HL-60/S4 treated with phorbol 12-myristate 13-acetate at 8.2 ng/mL for 4 days and 3 days (cell line): ENCODE data around the gene LCN9.
"Not testable (repeated sequence)": the region's sequence is repeated elsewhere in the genome, so short reads cannot be mapped to it uniquely, and the experiment has no call there.

Experiments used
- in situ Hi-C: fragments of 300-500 bp; cut with MboI; formaldehyde crosslinking; loops from 2 replicates; pipeline ENCODE4 v1.15.0; 2022; ENCODE audit warnings: low sequenced_read_pairs

The LCN9 gene, protein sequence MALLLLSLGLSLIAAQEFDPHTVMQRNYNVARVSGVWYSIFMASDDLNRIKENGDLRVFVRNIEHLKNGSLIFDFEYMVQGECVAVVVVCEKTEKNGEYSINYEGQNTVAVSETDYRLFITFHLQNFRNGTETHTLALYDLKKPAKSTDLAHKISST

DNA sequence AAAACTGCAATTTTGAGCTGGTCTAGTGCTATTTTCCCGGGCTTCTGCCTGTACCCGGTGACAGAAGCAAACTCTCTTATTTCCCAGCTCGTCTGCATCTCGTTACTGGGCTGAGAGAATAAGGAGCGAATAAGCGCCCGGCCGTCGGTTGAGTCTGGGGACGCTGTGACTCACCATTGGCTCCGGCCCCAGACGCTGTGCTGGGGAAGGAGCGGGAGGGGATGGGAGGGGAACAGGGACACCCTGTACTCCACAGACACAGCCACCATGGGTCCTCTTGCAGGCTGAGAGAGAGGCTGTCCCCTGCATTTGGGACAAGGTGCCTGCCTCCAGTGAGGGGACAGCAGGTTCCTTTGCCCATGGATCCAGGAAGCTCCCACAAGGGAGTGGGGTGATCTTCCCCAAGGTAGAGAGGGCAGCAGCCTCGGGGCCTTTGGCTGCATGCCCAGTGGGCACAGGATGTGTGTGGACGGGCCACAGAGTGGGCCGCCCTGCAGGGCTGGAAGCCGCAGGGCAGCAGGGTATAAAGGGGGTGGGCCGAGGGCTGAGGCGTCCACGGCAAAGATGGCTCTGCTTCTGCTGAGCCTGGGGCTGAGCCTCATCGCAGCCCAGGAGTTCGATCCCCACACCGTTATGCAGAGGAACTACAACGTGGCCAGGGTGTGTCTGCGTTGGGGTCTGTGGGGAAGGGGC, at the start of gene LCN9:
Gene LCN9 (plus strand): TSS at position 552 of the 693 bp plus-strand sequence. CDS start 13 bp downstream, at position 565.
- in situ Hi-C loops, result no loop called here

DNA sequence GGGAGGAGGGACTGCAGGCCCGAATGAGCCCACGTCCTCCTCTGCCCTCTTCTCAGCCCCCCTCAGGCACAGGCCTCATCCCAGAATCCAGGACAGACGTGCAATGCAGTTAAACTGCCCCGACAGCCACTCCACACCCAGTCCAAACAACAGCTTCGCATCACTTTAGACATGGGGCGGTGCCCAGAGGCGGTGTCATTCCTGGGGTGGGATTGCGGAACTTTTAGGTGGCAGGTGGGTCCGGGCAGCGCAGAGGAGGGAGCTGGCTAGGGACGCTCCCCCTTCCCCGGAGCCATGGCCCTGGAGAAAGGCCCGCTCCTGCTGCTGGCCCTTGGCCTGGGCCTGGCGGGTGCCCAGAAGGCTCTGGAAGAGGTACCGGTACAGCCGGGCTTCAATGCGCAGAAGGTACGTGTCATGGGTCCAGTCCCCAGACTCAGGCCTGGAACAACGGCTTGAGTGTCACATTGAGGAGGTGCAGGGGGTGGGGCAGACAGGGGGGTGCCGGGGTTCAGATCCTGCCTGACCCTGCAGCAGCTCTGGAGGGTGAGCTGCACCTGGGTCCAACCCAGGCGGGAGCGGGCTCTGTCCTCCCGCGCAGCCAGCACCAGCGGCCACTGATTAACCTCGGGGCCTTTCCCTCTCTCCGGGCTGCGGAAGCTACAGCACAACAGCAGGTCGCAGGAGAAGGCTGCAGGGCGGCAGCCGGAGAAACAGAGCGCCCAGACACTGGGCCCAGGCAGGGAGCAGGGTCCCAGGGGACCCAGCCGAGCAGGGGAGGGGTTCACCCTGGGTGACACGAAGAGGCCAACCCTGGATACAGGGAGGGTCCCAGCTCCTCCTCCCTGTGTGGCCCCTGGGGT, 48.9 kb upstream of the LCN9 start:
- in situ Hi-C loops, result no loop called here

DNA sequence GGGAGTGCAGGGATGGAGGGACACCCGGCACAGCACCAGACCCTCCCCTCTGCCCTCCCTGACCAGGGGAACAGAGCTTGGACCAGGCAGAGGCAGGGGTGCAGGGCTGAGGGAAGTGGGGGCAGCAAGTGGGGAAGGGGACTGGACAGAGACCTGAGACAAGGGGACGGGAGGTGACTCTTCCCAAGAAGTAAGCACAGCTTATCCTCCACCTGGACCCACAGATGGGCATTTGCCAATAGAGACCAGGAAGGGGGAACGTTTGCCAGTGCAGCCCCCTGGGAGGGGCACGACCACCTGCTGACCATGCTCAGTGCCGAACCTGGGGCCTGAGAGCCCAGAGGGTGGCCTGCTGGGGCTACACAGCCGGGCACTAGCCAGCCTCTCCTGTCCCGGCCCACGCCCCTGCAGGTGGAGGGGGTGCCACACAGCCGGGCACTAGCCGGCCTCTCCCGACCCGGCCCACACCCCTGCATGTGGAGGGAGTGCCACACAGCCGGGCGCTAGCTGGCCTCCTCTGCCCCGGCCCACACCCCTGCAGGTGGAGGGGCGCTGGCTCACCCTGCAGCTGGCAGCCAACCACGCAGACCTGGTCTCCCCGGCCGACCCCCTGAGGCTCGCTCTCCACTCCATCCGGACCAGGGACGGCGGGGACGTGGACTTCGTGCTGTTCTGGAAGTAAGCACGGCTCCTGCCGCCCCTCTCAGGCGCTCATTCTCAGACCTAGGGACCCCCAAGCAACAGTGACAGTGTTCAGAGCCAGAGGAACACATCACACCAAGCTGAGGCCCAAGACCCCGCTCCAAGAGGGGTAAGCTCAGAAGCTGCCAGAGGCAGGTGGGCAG, 48.1 kb upstream of the LCN9 start:
- in situ Hi-C loops, result no loop called here

DNA sequence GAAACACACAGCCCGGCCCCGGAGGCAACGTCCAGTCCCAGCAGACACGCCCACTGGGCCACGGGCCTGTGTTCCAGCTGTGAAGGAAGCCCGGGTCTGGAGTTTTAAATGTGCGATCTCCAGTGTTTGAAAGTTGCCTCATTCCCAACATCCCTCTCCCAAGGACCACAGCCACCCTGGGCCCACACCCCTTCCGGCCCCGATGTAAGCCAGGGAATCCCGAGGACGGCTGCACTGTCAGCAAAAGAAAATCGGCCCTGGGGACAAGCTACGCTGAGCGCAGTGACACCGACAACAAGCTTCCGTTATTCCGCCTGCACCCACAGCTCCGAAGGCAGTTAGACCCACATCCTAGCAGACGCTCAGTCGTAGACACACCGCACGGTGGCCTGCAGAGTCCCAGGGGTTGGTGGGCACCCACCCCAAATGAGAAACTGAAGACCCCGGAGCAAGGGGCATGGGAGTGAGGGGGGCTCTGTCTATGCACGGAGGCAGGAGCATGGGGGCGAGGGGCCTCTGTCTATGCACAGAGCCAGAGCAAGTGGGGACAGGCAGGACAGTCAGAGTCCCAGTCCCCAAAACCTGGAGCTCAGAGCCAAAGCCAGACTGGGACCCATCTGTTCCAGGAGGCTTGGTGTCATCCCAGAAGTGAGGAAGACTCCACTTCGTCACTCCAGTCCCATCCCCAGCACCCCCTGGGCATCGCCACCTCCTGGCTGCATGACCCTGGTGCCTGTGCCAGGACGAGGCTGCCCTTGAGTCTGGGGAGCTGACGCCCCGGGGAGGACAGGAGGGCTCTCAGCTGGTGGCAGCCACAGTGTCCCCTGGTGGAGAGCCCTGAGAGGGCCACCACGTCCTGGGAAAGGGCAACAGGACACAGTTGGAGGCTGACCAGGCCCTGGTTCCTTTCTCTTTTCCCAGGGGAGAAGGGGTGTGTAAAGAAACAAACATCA, 47.2 kb upstream of the LCN9 start:
- in situ Hi-C loops, result no loop called here

DNA sequence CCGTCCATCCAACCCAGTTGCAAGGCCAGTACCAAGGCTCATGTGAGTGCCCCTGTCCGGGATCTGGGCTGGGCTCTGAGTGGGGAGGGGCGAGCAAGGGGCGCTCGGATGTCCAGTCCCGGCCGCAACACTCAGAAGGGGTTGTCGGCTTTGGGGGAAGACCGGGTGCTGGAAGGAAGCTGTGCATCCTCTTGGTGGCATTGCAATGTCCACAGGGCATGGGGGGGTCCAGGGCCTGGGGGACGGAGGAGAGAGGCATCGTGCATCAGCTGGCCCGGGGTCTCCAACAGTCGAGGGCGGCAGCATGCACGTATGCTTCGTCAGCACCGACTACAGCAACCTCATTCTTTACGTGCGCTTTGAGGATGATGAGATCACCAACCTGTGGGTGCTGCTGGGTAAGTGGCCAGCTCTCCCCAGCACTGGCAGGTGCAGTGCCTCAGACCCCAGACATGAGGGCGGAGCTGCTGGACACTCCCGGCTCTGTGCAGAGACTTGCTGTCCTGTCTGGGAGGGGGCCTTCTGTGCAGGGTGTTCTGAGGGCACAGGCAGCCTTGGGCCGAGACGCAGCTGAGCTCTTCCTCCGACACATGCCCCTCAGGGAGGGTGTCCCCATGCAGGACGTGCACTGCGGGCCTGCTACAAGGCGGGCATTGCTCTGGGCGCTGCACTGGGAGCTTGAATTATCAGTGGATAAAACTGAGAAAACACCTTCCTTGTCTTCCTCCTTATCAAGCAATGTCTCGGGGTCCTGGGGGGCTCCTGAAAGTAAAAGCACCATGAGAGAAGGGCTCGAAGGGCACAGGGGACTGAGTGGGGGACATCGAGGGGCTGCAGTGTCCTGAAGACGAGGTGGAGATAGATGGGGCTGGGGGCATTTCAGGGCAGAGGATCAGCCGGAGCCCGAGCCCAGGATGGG, 46.2 kb upstream of the LCN9 start:
- in situ Hi-C loops, result no loop called here

DNA sequence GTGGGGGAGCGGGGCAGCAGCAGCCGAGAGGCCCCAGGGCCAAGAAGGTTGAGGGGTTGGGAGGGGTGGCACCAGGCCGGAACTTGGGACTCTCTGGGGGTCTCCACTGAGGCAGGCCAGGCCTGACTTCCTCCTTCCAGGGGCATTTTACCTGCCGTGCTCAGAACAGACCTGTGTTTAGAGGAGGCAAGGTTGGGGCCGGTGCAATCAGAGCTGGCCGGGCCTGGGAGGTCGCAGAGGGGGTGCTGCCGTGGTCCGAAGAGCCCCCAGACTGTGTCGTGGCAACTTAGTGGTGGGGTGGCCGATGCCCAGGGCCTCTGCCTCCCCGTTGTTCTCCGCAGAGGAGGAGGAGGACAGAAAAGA, 45.6 kb upstream of the LCN9 start:
- in situ Hi-C loops, result no loop called here

DNA sequence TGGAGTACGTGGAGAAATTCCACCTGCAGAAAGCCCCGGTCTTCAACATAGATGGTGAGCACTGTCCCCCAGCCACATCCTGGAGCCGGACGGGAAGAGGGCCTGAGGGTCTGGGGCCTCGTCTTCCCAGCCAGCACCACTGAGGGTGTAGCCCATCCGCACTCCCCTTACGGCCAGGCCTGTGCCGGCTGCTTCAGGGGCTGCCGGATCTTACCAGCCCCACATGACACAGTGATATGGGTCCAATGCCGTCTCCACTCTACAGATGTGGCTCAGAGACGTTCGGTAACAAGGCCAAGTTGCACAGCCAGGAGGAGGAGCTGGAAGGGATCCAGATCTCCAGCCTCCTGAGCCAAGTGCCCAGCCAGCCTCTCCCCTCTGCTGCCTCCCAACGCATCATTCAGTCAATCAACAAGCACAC, 45.1 kb upstream of the LCN9 start:
- in situ Hi-C loops, result no loop called here

DNA sequence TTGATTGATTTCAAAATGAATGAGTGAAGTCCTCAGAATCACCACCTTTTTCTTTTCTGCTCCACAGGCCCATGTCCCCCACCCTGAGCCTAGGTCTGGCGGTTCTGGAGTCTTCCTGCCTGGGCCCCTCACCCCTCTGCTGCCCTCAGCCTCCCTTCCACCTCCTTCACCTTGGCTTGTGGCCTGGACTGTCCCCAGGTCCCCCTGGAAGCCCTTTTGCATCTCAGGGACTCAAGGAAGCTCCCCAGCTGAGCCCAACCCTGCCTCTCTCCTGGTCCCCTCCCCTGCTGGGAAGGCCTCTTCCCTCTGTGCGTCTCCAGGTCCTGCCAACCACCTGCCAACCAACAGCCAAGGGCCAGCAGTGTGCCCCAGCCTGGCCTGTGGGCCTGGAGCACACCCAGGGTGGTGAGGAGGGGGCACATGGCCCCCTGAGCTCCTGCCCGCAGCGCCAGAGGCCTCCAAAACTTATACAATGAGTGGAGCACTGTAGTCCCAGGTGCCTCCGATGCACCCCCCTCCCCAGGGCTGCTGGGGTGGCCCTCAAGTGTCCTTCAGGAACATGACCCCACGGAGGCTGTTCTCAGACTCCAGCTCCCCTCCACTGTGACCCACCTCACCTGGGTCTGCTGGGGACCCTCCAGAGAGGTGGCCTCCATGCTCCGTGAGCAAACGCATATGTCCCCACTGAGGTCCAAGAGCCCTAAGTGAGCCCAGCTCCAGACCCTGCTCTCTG, 44.1 kb upstream of the LCN9 start:
- in situ Hi-C loops, result no loop called here

DNA sequence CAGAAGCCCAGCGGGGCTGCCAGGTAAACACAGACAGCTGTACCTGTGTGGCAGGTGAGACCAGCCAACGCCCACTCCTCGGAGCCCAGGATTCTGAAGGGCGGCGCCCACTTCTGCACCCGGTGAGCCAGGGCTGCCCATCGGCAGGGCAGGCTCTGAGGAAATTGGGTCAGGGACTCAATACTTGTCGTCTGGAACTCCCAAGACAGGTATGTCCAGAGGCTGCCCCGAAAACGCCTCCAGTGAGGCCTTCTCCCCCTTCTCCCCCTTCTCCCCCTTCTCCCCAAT, 43.6 kb upstream of the LCN9 start:
- in situ Hi-C loops, result no loop called here

DNA sequence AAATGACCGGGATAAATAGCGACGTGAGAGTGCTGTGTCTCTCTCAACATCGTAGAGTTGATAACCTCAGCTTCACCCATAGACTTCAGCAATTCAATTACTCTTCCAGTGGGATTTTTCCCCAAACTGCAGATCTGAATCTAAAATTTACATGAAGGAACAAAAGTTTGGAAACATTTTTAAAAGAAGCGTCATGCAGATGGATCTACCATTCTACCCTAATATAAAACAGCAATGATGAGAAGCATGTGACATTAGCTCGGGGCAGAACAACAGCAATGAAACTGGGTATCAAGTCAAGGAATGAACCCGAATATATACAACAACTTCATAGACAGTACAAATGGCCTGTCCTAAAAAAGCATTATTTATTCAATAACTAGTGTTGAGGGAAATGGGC, 42.6 kb upstream of the LCN9 start:
- in situ Hi-C loops, result no loop called here

DNA sequence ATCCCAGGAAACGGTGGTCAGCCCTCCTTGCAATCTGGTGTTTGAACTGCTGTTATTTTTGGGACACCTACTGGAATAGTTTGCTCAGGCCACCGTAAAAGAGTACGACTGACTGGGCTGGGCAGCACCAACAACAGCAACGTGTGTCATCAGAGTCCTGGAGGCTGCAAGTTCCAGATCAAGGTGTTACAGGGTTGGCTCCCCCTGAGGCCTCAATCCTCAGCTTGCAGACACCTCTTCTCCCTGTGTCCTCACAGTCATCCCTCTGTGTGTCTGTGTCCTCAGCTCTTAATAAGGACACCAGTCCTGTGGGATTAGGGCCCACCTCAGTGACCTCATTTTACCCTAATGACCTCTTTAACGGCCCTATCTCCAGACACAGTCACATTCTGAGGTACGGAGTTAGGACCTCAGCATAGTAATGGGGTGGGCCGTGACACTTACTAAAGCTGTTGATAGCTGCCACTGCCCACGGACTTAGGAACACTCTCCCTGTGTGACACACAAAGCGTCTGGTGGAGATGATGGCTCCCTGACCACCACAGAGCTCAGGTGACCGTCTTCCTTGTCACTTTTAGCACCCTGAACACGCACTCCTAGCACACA, 40.6 kb upstream of the LCN9 start:
- in situ Hi-C loops, result no loop called here

DNA sequence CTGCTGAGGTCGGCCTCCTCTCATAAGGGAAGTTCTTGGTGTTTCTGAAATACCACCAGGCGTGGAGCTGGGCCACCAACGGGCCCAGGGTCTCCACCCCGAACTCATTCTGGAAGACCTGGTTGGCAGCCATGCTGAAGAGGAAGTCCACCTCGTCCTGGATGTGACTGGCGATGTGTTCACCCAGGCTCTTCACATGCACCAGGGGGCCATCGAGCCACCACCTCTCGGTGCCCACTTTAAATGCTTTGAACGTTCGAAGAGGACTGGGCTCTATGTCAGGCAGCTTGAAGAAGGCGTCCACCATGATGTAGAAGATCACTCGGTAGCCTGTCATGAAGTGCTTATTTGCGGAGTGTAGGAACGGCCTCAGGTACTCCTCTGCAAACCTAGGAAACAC, 38.8 kb upstream of the LCN9 start:
- in situ Hi-C loops, result no loop called here

DNA sequence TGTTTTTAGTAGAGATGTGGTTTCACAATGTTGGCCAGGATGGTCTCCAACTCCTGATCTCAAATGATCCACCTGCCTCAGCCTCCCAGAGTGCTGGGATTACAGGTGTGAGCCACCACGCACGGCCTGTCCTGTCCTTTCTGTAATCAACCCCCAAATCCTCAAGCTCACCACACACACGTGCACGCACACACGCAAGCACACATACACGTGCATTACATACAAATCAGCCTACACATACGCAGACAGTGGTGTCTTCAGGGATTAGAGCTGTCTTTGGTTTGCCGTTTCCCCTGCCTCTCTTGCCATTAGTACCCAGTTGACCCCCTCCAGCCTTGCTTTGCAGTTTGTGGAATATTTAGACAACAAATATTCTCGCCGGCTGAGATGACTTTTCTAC, 30.3 kb upstream of the LCN9 start:
- in situ Hi-C loops, result no loop called here

DNA sequence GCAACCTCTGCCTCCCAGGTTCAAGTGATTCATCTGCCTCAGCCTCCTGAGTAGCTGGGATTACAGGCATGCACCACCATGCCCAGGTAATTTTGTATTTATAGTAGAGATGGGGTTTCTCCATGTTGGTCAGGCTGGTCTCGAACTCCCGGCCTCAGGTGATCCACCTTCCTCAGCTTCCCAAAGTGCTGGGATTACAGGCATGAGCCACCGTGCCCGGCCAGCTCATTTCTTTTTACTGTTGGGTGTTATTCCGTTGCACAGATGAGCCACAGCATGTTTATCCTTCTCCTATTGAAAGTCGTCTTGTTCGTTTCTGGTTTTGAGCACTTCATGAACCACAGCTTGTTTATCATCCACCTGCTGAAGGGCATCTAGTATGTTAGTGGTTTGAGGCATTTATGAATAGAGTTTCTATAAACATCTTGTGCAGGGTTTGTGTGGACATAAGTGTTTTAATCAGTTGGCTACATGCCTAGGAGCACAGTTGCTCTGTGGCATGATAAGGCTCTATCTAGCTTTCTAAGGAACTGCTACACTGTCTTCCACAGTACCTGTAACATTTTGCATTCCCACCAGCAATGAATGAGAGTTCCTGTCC, 26.1 kb upstream of the LCN9 start:
- in situ Hi-C loops, result not testable (repeated sequence)

DNA sequence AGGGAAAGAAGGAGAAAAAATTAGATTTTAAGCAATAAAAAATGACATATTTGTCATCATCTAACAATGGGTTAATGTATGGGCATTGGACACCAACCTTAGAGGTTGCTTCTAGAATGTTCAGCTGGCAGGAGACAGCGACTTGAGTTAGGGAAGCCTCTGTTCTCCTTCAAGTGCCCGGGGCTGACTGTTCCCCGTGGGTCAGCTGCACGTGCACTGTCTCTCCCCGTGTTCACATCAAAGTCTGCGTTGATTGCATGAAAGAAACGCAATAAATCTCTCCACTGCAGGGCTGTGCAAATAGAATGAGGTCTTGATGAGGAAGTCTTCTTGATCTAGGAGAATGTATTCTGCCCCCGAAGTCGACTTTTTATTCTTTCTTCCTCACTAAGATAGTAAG, 23.9 kb upstream of the LCN9 start, which contains the start of gene GLT6D1:
Gene GLT6D1 (minus strand): TSS at position 345 of the 400 bp plus-strand sequence. CDS start 353 bp downstream, outside the sequence.
- in situ Hi-C loops, result no loop called here

DNA sequence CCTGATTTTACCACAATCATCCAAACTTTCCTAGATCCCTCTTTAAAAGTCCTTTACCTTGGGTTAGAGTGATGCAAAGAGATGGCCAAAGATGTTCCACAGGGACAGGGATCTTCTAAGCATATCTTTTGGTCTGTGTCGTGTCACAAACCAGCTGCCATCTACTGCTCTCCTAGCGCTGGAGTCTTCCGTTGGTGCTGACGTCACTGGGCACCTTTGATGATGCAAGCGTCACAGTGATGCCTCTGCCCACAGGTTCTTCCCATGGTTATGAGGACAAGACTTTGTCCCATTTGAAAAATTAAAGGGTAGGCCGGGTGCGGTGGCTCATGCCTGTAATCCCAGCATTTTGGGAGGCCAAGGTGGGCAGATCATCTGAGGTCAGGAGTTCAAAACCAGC, 22.1 kb upstream of the LCN9 start:
- in situ Hi-C loops, result no loop called here

DNA sequence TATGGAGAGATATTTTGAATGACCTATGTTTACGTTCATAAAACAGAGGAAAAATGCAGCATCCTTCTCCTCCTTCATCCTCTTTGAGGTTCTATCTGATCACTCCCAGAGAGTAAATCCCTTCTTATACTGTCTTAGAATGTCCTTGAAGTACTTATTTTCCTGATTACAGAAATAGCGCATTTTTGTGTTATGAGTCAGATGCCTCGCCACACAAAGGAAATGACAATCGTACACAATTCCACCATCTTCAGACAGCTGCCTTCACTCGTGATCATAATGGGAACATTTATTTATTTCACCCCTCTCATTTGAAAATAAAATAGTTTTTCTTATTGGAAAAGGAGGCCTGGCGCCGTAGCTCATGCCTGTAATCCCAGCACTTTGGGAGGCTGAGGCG, 21.4 kb upstream of the LCN9 start:
- in situ Hi-C loops, result no loop called here
